Measurements from ENCODE around the gene NBEA.
A peak's percentile ranks its signal among the peaks of the same experiment; 100 is the strongest.

Gene NBEA

GRCh38 chr13:35157143-35157755 lies 215.2 kb downstream of the NBEA start:
- DNase-seq (ENCODE audit: low read depth), result peak; percentile 55
- peak; percentile 88 for TF ChIP-seq CTCF (conservative IDR thresholded peaks at IDR 0.05; ENCODE audit: low read length)
- H3K4me3 ChIP-seq (ENCODE audit: low read length), result no peak overlapping the region

GRCh38 chr13:35159041-35159440 lies 217.0 kb downstream of the NBEA start:
- TF ChIP-seq CTCF (conservative IDR thresholded peaks at IDR 0.05; ENCODE audit: low read length), result no peak
- no peak for DNase-seq (ENCODE audit: low read depth)
- H3K4me3 ChIP-seq (ENCODE audit: low read length), result no peak overlapping the region

GRCh38 chr13:35160896-35161295 lies 218.8 kb downstream of the NBEA start:
- peak; percentile 63 for DNase-seq (ENCODE audit: low read depth)
- H3K4me3 ChIP-seq (ENCODE audit: low read length), result no peak overlapping the region
- no peak for TF ChIP-seq CTCF (conservative IDR thresholded peaks at IDR 0.05; ENCODE audit: low read length)

- no peak overlapping the region for H3K4me3 ChIP-seq (ENCODE audit: low read length)
- DNase-seq (ENCODE audit: low read depth), result no peak
- TF ChIP-seq CTCF (conservative IDR thresholded peaks at IDR 0.05; ENCODE audit: low read length), result no peak
Measured at GRCh38 chr13:35162420-35162819, 220.3 kb downstream of the NBEA start.

GRCh38 chr13:35163674-35164073 lies 221.6 kb downstream of the NBEA start:
- H3K4me3 ChIP-seq (ENCODE audit: low read length), result no peak overlapping the region
- DNase-seq (ENCODE audit: low read depth), result no peak
- no peak for TF ChIP-seq CTCF (conservative IDR thresholded peaks at IDR 0.05; ENCODE audit: low read length)

GRCh38 chr13:35164324-35164932 lies 222.4 kb downstream of the NBEA start:
- no peak overlapping the region for H3K4me3 ChIP-seq (ENCODE audit: low read length)
- TF ChIP-seq CTCF (conservative IDR thresholded peaks at IDR 0.05; ENCODE audit: low read length), result peak; percentile 76
- DNase-seq (ENCODE audit: low read depth), result peak; percentile 47

- TF ChIP-seq CTCF (conservative IDR thresholded peaks at IDR 0.05; ENCODE audit: low read length), result no peak
- DNase-seq (ENCODE audit: low read depth), result no peak
- H3K4me3 ChIP-seq (ENCODE audit: low read length), result no peak overlapping the region
Measured at GRCh38 chr13:35165205-35165604, 223.1 kb downstream of the NBEA start.
